Type B pancreatic cell (in vitro differentiated cells): ENCODE measurements around the gene GRID2. TPM values are rescaled to one million over a fixed set of nuclear protein-coding genes. Genes with fewer than 3 reads are reported as not detected.

Experiments used
- DNase-seq: peaks from one replicate; pipeline ENCODE4 v3.0.0; 2021; ENCODE audit warnings: mixed read lengths; ENCODE audit not compliant: unreplicated experiment; ENCODE audit errors: extremely low spot score
- H3K27ac Mint-ChIP-seq: 2 replicates; pipeline ENCODE4 v1.8.0; 2021; ENCODE audit warnings: mild to moderate bottlenecking, mixed read lengths
- H3K27me3 Mint-ChIP-seq: 2 replicates; pipeline ENCODE4 v1.8.0; 2021; ENCODE audit warnings: mixed read lengths
- H3K36me3 Mint-ChIP-seq: 2 replicates; pipeline ENCODE4 v1.8.0; 2021; ENCODE audit warnings: mixed read lengths
- H3K4me1 Mint-ChIP-seq: one replicate; pipeline ENCODE4 v1.8.0; 2021; ENCODE audit warnings: mixed read lengths; ENCODE audit not compliant: unreplicated experiment
- H3K4me3 Mint-ChIP-seq: 2 replicates; pipeline ENCODE4 v1.8.0; 2021; ENCODE audit warnings: mild to moderate bottlenecking, mixed read lengths
- H3K9me3 Mint-ChIP-seq: 2 replicates; pipeline ENCODE4 v1.8.0; 2021; ENCODE audit warnings: mixed read lengths
- CTCF ChIP-seq: fragments of 200-600 bp; sonication (generic); conservative IDR thresholded peaks from 2 replicates; pipeline ENCODE4 v1.5.0; 2021; ENCODE audit warnings: antibody characterized with exemption, mild to moderate bottlenecking
- total RNA-seq: library from RNA; stranded (reverse); gene quantifications from 2 replicates; pipeline ENCODE4 v1.2.1, GENCODE V29; 2021; ENCODE audit warnings: low replicate concordance

The GRID2 gene
- total RNA-seq, 1 donor from 2014 or later, result 1.7 TPM

- no peak for DNase-seq
- Mint-ChIP-seq H3K9me3 (no peaks in the 10 kb centered on the region), H3K27ac (no peak overlapping the region), H3K4me3 (no peak overlapping the region), H3K27me3 (no peaks in the 10 kb centered on the region), H3K4me1 (no peaks in the 10 kb centered on the region), H3K36me3 (no peaks in the 10 kb centered on the region)
- no peak for TF ChIP-seq CTCF
Measured at GRCh38 chr4:93232883-93233282, 929.1 kb downstream of the GRID2 start.

GRCh38 chr4:93237521-93237920 lies 933.8 kb downstream of the GRID2 start:
- Mint-ChIP-seq H3K27ac (no peak overlapping the region), H3K4me1 (no peaks in the 10 kb centered on the region), H3K27me3 (no peaks in the 10 kb centered on the region), H3K9me3 (no peaks in the 10 kb centered on the region), H3K4me3 (no peak overlapping the region), H3K36me3 (no peaks in the 10 kb centered on the region)
- no peak for TF ChIP-seq CTCF
- DNase-seq, result no peak

GRCh38 chr4:93243262-93243661 lies 939.5 kb downstream of the GRID2 start:
- Mint-ChIP-seq H3K4me1 (no peaks in the 10 kb centered on the region), H3K4me3 (no peak overlapping the region), H3K27me3 (no peaks in the 10 kb centered on the region), H3K36me3 (no peaks in the 10 kb centered on the region), H3K9me3 (no peaks in the 10 kb centered on the region), H3K27ac (no peak overlapping the region)
- DNase-seq, result no peak
- no peak for TF ChIP-seq CTCF

GRCh38 chr4:93261207-93261606 lies 957.4 kb downstream of the GRID2 start:
- no peak for DNase-seq
- TF ChIP-seq CTCF, result no peak
- H3K4me3 Mint-ChIP-seq, result no peak overlapping the region
- H3K4me1 Mint-ChIP-seq, result no peaks in the 10 kb centered on the region
- no peaks in the 10 kb centered on the region for H3K27me3 Mint-ChIP-seq
- H3K27ac Mint-ChIP-seq, result no peak overlapping the region
- no peaks in the 10 kb centered on the region for H3K36me3 Mint-ChIP-seq
- H3K9me3 Mint-ChIP-seq, result no peaks in the 10 kb centered on the region

GRCh38 chr4:93263166-93263565 lies 959.4 kb downstream of the GRID2 start:
- Mint-ChIP-seq H3K27me3 (no peaks in the 10 kb centered on the region), H3K9me3 (no peaks in the 10 kb centered on the region), H3K4me3 (no peak overlapping the region), H3K36me3 (no peaks in the 10 kb centered on the region), H3K4me1 (no peaks in the 10 kb centered on the region), H3K27ac (no peak overlapping the region)
- TF ChIP-seq CTCF, result no peak
- DNase-seq, result no peak

GRCh38 chr4:93267747-93268146 lies 964.0 kb downstream of the GRID2 start:
- Mint-ChIP-seq H3K36me3 (no peaks in the 10 kb centered on the region), H3K4me1 (no peaks in the 10 kb centered on the region), H3K4me3 (no peak overlapping the region), H3K27ac (no peak overlapping the region), H3K9me3 (no peaks in the 10 kb centered on the region), H3K27me3 (no peaks in the 10 kb centered on the region)
- TF ChIP-seq CTCF, result no peak
- DNase-seq, result no peak
